ENCODE data around the gene IFT88. TPM values are rescaled to one million over a fixed set of nuclear protein-coding genes. Genes with fewer than 3 reads are reported as not detected.

IFT88 gene
- total and polyA plus RNA-seq, 4 donors = 7.1 to 18.7 (median 10.5) TPM

DNA sequence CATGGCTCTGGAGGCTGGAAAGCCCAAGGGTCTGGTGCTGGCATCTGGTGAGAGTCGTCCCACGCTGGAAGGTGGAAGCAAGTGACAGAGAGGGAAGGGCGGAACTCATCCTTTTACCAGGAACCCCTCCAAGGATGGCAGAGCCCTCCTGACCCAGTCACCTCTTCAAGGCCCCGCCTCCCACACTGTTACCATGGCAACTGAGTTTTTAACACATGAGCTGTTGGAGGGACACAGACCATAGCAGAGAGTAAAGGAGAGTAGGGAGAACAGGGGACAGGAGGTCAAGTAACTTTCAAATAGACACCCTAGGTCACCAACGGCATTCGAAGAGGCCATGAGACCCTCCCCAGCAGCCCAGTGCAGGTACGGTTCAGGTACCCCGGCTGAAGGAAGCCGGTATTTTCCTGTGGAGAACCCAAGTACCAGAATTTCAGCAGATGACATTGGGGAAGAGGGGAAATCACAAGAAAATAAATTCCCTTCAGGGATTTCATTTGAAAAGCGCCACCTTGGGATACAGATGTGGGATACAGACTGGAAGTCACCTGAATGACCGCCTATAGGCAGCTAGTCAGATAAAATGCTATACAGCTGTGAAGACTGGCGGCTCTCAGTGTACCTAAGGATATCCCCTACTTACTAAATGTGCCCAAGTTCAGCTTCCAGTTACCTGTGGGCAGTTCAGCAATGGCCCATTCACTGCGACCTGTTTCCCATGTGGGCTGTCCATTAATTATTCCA, 144.5 kb downstream of the IFT88 start:
- H3K36me3 ChIP-seq (ENCODE audit: control insufficient read depth in 4 of 4, insufficient read depth in 3 of 4, low read depth in 1 of 4, low read length in 3 of 4) = no peaks in the 10 kb centered on the region
- DNase-seq (ENCODE audit: low spot score) = no peak
- peaks cover 0 to 7% (median 4%) of the 10 kb centered on the region in 4 donors for H3K4me1 ChIP-seq (ENCODE audit: control insufficient read depth in 4 of 4, insufficient read depth in 4 of 4, low read length in 3 of 4)
- H3K9ac ChIP-seq (ENCODE audit: low read depth in 1 of 2, low read length in 2 of 2) = no peak overlapping the region
- no peak for TF ChIP-seq HNF4G (IDR thresholded peaks at IDR 0.05)
- TF ChIP-seq RAD21 (IDR thresholded peaks at IDR 0.05) = peak in 1 of 2 donors; percentile 26
- TF ChIP-seq JUND (IDR thresholded peaks at IDR 0.05) = no peak
- no peak for TF ChIP-seq RXRA (IDR thresholded peaks at IDR 0.05)
- TF ChIP-seq, protein P1, sequence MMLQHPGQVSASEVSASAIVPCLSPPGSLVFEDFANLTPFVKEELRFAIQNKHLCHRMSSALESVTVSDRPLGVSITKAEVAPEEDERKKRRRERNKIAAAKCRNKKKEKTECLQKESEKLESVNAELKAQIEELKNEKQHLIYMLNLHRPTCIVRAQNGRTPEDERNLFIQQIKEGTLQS (IDR thresholded peaks at IDR 0.05) = no peak
- 81% methylated on average over 13 of the region's 13 CpGs for WGBS
- no peaks in the 10 kb centered on the region for H3K27me3 ChIP-seq (ENCODE audit: control insufficient read depth in 4 of 4, insufficient read depth in 4 of 4, low read length in 3 of 4)
- H3K4me3 ChIP-seq (ENCODE audit: low read depth in 1 of 3, low read length in 3 of 3) = no peak overlapping the region
- H3K9me3 ChIP-seq (ENCODE audit: control insufficient read depth in 4 of 4, low read length in 3 of 4) = no peaks in the 10 kb centered on the region
- no peak overlapping the region for H3K27ac ChIP-seq (ENCODE audit: low read depth in 1 of 2, low read length in 2 of 2)

DNA sequence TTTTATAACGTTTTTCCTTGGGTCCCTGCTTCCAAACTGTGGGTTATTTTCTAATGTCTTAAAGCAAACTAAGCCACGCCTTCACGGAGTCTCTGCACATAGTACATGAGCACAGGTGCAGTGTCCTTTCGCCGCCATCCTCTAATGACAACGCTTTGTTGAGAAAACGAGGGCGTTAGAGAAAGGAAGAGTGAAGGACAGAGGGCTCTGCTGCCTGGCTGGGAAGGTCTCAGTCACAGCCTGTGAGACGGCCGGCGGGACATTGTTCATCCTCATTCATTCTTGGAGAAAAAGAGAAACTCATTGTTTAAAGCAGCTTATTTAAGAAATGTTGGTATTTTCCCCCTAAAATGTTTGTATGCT, 146.0 kb downstream of the IFT88 start:
- Histone ChIP-seq H3K36me3 (ENCODE audit: control insufficient read depth in 4 of 4, insufficient read depth in 3 of 4, low read depth in 1 of 4, low read length in 3 of 4) (no peaks in the 10 kb centered on the region), H3K9ac (ENCODE audit: low read depth in 1 of 2, low read length in 2 of 2) (no peak overlapping the region), H3K27ac (ENCODE audit: low read depth in 1 of 2, low read length in 2 of 2) (no peak overlapping the region), H3K27me3 (ENCODE audit: control insufficient read depth in 4 of 4, insufficient read depth in 4 of 4, low read length in 3 of 4) (no peaks in the 10 kb centered on the region), H3K9me3 (ENCODE audit: control insufficient read depth in 4 of 4, low read length in 3 of 4) (no peaks in the 10 kb centered on the region), H3K4me1 (ENCODE audit: control insufficient read depth in 4 of 4, insufficient read depth in 4 of 4, low read length in 3 of 4) (peaks cover 0 to 7% (median 4%) of the 10 kb centered on the region in 4 donors), H3K4me3 (ENCODE audit: low read depth in 1 of 3, low read length in 3 of 3) (no peak overlapping the region)
- DNase-seq (ENCODE audit: low spot score) = no peak
- TF ChIP-seq NR2F2 (IDR thresholded peaks at IDR 0.05) (no peak), GABPA (IDR thresholded peaks at IDR 0.05 in 1 of 2, conservative IDR thresholded peaks at IDR 0.05 in 1 of 2) (no peak), HNF4A (conservative IDR thresholded peaks at IDR 0.05) (no peak), MAX (IDR thresholded peaks at IDR 0.05) (no peak), TAF1 (conservative IDR thresholded peaks at IDR 0.05) (no peak), RAD21 (IDR thresholded peaks at IDR 0.05) (no peak), HNF4G (IDR thresholded peaks at IDR 0.05) (no peak), YY1 (IDR thresholded peaks at IDR 0.05) (no peak), FOXA1 (IDR thresholded peaks at IDR 0.05) (no peak), FOXA2 (IDR thresholded peaks at IDR 0.05) (no peak), SP1 (IDR thresholded peaks at IDR 0.05) (no peak), RXRA (IDR thresholded peaks at IDR 0.05) (no peak), EGR1 (IDR thresholded peaks at IDR 0.05; ENCODE audit: low read depth in 2 of 2) (no peak)
- TF ChIP-seq, protein P1 (IDR thresholded peaks at IDR 0.05) = no peak
- TF ChIP-seq, protein P2, sequence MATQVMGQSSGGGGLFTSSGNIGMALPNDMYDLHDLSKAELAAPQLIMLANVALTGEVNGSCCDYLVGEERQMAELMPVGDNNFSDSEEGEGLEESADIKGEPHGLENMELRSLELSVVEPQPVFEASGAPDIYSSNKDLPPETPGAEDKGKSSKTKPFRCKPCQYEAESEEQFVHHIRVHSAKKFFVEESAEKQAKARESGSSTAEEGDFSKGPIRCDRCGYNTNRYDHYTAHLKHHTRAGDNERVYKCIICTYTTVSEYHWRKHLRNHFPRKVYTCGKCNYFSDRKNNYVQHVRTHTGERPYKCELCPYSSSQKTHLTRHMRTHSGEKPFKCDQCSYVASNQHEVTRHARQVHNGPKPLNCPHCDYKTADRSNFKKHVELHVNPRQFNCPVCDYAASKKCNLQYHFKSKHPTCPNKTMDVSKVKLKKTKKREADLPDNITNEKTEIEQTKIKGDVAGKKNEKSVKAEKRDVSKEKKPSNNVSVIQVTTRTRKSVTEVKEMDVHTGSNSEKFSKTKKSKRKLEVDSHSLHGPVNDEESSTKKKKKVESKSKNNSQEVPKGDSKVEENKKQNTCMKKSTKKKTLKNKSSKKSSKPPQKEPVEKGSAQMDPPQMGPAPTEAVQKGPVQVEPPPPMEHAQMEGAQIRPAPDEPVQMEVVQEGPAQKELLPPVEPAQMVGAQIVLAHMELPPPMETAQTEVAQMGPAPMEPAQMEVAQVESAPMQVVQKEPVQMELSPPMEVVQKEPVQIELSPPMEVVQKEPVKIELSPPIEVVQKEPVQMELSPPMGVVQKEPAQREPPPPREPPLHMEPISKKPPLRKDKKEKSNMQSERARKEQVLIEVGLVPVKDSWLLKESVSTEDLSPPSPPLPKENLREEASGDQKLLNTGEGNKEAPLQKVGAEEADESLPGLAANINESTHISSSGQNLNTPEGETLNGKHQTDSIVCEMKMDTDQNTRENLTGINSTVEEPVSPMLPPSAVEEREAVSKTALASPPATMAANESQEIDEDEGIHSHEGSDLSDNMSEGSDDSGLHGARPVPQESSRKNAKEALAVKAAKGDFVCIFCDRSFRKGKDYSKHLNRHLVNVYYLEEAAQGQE (IDR thresholded peaks at IDR 0.05) = no peak
- TF ChIP-seq, protein P3, sequence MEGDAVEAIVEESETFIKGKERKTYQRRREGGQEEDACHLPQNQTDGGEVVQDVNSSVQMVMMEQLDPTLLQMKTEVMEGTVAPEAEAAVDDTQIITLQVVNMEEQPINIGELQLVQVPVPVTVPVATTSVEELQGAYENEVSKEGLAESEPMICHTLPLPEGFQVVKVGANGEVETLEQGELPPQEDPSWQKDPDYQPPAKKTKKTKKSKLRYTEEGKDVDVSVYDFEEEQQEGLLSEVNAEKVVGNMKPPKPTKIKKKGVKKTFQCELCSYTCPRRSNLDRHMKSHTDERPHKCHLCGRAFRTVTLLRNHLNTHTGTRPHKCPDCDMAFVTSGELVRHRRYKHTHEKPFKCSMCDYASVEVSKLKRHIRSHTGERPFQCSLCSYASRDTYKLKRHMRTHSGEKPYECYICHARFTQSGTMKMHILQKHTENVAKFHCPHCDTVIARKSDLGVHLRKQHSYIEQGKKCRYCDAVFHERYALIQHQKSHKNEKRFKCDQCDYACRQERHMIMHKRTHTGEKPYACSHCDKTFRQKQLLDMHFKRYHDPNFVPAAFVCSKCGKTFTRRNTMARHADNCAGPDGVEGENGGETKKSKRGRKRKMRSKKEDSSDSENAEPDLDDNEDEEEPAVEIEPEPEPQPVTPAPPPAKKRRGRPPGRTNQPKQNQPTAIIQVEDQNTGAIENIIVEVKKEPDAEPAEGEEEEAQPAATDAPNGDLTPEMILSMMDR (IDR thresholded peaks at IDR 0.05; ENCODE audit: low read depth, low read length, missing input control) = no peak
- TF ChIP-seq, protein P4, sequence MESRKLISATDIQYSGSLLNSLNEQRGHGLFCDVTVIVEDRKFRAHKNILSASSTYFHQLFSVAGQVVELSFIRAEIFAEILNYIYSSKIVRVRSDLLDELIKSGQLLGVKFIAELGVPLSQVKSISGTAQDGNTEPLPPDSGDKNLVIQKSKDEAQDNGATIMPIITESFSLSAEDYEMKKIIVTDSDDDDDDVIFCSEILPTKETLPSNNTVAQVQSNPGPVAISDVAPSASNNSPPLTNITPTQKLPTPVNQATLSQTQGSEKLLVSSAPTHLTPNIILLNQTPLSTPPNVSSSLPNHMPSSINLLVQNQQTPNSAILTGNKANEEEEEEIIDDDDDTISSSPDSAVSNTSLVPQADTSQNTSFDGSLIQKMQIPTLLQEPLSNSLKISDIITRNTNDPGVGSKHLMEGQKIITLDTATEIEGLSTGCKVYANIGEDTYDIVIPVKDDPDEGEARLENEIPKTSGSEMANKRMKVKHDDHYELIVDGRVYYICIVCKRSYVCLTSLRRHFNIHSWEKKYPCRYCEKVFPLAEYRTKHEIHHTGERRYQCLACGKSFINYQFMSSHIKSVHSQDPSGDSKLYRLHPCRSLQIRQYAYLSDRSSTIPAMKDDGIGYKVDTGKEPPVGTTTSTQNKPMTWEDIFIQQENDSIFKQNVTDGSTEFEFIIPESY (IDR thresholded peaks at IDR 0.05) = no peak
- WGBS = 36% methylated on average over 11 of the region's 11 CpGs

All from liver (tissue), 9 donors.